GM19035 (cell line): ENCODE results near the gene RAB8A.
A peak's percentile ranks its signal among the peaks of the same experiment; 100 is the strongest.

ENCODE experiments used
- ATAC-seq: cut with Tn5 transposase; IDR thresholded peaks from one replicate; pipeline ENCODE4 v1.9.1; 2021; ENCODE audit not compliant: unreplicated experiment

Gene RAB8A

GRCh38 chr19:16139752-16140151, 28.1 kb downstream of the RAB8A start:
- no peak for ATAC-seq

- peak; percentile 34 for ATAC-seq
Measured at GRCh38 chr19:16141043-16141442, 29.4 kb downstream of the RAB8A start.

- no peak for ATAC-seq
Measured at GRCh38 chr19:16142032-16142580, 30.4 kb downstream of the RAB8A start.

- ATAC-seq, result peak; percentile 62
Measured at GRCh38 chr19:16143399-16144215, 31.9 kb downstream of the RAB8A start, which contains the start of gene HSH2D. TSS of gene HSH2D (plus strand) at chr19:16143685. CDS start at chr19:16148751, 5,066 bp downstream.

- ATAC-seq, result no peak
Measured at GRCh38 chr19:16144216-16144581, 32.5 kb downstream of the RAB8A start.

GRCh38 chr19:16146112-16146511, 34.4 kb downstream of the RAB8A start:
- no peak for ATAC-seq

- no peak for ATAC-seq
Measured at GRCh38 chr19:16148443-16149229, 36.9 kb downstream of the RAB8A start.

- no peak for ATAC-seq
Measured at GRCh38 chr19:16153582-16154336, 42.1 kb downstream of the RAB8A start.

GRCh38 chr19:16154557-16154956, 42.9 kb downstream of the RAB8A start:
- ATAC-seq, result no peak

GRCh38 chr19:16155128-16155527, 43.4 kb downstream of the RAB8A start:
- no peak for ATAC-seq

GRCh38 chr19:16156904-16157303, 45.2 kb downstream of the RAB8A start:
- no peak for ATAC-seq

- no peak for ATAC-seq
Measured at GRCh38 chr19:16157601-16158000, 45.9 kb downstream of the RAB8A start.

GRCh38 chr19:16159655-16160054, 48.0 kb downstream of the RAB8A start:
- ATAC-seq, result no peak

GRCh38 chr19:16160445-16160942, 48.8 kb downstream of the RAB8A start:
- ATAC-seq, result no peak

- no peak for ATAC-seq
Measured at GRCh38 chr19:16160943-16161560, 49.4 kb downstream of the RAB8A start.

- ATAC-seq, result no peak
Measured at GRCh38 chr19:16161840-16162239, 50.2 kb downstream of the RAB8A start.

- no peak for ATAC-seq
Measured at GRCh38 chr19:16164222-16164890, 52.7 kb downstream of the RAB8A start.

GRCh38 chr19:16166417-16166816, 54.7 kb downstream of the RAB8A start:
- ATAC-seq, result no peak

- ATAC-seq, result no peak
Measured at GRCh38 chr19:16167055-16167454, 55.4 kb downstream of the RAB8A start.
